PC-3 (cell line): Measurements from ENCODE around the gene NGDN.

ENCODE experiments used
- CTCF ChIP-seq: fragments of 300-600 bp; sonication (generic); conservative IDR thresholded peaks from 2 replicates; pipeline ENCODE4 v1.5.1; 2017; ENCODE audit warnings: antibody characterized with exemption, low read depth, mild to moderate bottlenecking, low read length
- EZH2 ChIP-seq: fragments of 300-600 bp; sonication (generic); IDR thresholded peaks from one replicate; pipeline ENCODE4 v1.6.1; 2017; ENCODE audit warnings: antibody characterized with exemption, mild to moderate bottlenecking, low read length; ENCODE audit not compliant: unreplicated experiment

GRCh38 chr14:23465261-23465660 lies 4.2 kb upstream of the NGDN start:
- TF ChIP-seq CTCF (no peak), EZH2 (no peak)
